ENCODE measurements around the gene PCLAF. TPM values are rescaled to one million over a fixed set of nuclear protein-coding genes. Genes with fewer than 3 reads are reported as not detected.
A peak's percentile ranks its signal among the peaks of the same experiment; 100 is the strongest.
"Not testable (repeated sequence)": the region's sequence is repeated elsewhere in the genome, so short reads cannot be mapped to it uniquely, and the experiment has no call there.

Gene PCLAF
- total RNA-seq, 1 donor from 2014 or later: 8.4 TPM

- DNase-seq (ENCODE audit: low read depth): no peak
- no peak for TF ChIP-seq CTCF (IDR thresholded peaks at IDR 0.05; ENCODE audit: insufficient read depth, low read length, poor library complexity, severe bottlenecking)
- Histone ChIP-seq H3K36me3 (ENCODE audit: control insufficient read depth, insufficient read depth, low read length) (no peaks in the 10 kb centered on the region), H3K4me3 (ENCODE audit: low read depth, low read length) (no peak overlapping the region), H3K27me3 (ENCODE audit: control insufficient read depth, insufficient read depth, low read length) (no peaks in the 10 kb centered on the region)
Measured at GRCh38 chr15:64373360-64373759, 7.9 kb downstream of the PCLAF start.

GRCh38 chr15:64371383-64371782 lies 9.9 kb downstream of the PCLAF start:
- not testable (repeated sequence) for H3K27me3 ChIP-seq (ENCODE audit: control insufficient read depth, insufficient read depth, low read length); H3K36me3 ChIP-seq (ENCODE audit: control insufficient read depth, insufficient read depth, low read length); DNase-seq (ENCODE audit: low read depth); H3K4me3 ChIP-seq (ENCODE audit: low read depth, low read length)

GRCh38 chr15:64369078-64369607 lies 12.1 kb downstream of the PCLAF start:
- no peak overlapping the region for H3K4me3 ChIP-seq (ENCODE audit: low read depth, low read length)
- H3K27me3 ChIP-seq (ENCODE audit: control insufficient read depth, insufficient read depth, low read length): no peaks in the 10 kb centered on the region
- no peak for TF ChIP-seq CTCF (IDR thresholded peaks at IDR 0.05; ENCODE audit: insufficient read depth, low read length, poor library complexity, severe bottlenecking)
- H3K36me3 ChIP-seq (ENCODE audit: control insufficient read depth, insufficient read depth, low read length): no peaks in the 10 kb centered on the region
- no peak for DNase-seq (ENCODE audit: low read depth)

- Histone ChIP-seq H3K4me3 (ENCODE audit: low read depth, low read length) (no peak overlapping the region), H3K36me3 (ENCODE audit: control insufficient read depth, insufficient read depth, low read length) (no peaks in the 10 kb centered on the region), H3K27me3 (ENCODE audit: control insufficient read depth, insufficient read depth, low read length) (no peaks in the 10 kb centered on the region)
- DNase-seq (ENCODE audit: low read depth): no peak
- TF ChIP-seq CTCF (IDR thresholded peaks at IDR 0.05; ENCODE audit: insufficient read depth, low read length, poor library complexity, severe bottlenecking): no peak
Measured at GRCh38 chr15:64361259-64361658, 20.0 kb downstream of the PCLAF start.

- DNase-seq (ENCODE audit: low read depth): no peak
- H3K4me3 ChIP-seq (ENCODE audit: low read depth, low read length): peak overlapping the region; percentile 69
- TF ChIP-seq CTCF (IDR thresholded peaks at IDR 0.05; ENCODE audit: insufficient read depth, low read length, poor library complexity, severe bottlenecking): no peak
Measured at GRCh38 chr15:64356710-64357040, 24.6 kb downstream of the PCLAF start.

GRCh38 chr15:64355944-64356709 lies 25.1 kb downstream of the PCLAF start, which contains the start of gene CSNK1G1:
Gene CSNK1G1 (minus strand): TSS chr15:64356173. CDS start chr15:64300499, 55,674 bp downstream.
- H3K27me3 ChIP-seq (ENCODE audit: control insufficient read depth, insufficient read depth, low read length): no peaks in the 10 kb centered on the region
- TF ChIP-seq CTCF (IDR thresholded peaks at IDR 0.05; ENCODE audit: insufficient read depth, low read length, poor library complexity, severe bottlenecking): peak; percentile 47
- peak within 1 kb of the TSS; percentile 69 for H3K4me3 ChIP-seq (ENCODE audit: low read depth, low read length)
- peak; percentile 89 for DNase-seq (ENCODE audit: low read depth)
- no peaks in the 10 kb centered on the region for H3K36me3 ChIP-seq (ENCODE audit: control insufficient read depth, insufficient read depth, low read length)

More at GRCh38 chr15:64356710-64357040, 24.6 kb downstream of the PCLAF start:
- no peaks in the 10 kb centered on the region for H3K27me3 ChIP-seq (ENCODE audit: control insufficient read depth, insufficient read depth, low read length)
- H3K36me3 ChIP-seq (ENCODE audit: control insufficient read depth, insufficient read depth, low read length): no peaks in the 10 kb centered on the region
